A673 (cell line): ENCODE measurements around the gene NAA38.

Experiments used
- CTCF ChIP-seq: fragments of 300-800, 200-600 bp; sonication (generic); conservative IDR thresholded peaks from 2 replicates; pipeline ENCODE4 v1.5.1; 2017; ENCODE audit warnings: low read depth, mild to moderate bottlenecking, antibody characterized with exemption, low read length, moderate library complexity, mixed read lengths
- EZH2 ChIP-seq: fragments of 200-600 bp; sonication (generic); IDR thresholded peaks from 2 replicates; pipeline ENCODE4 v1.6.1; 2017; ENCODE audit warnings: borderline replicate concordance, low read depth, mild to moderate bottlenecking, mixed read lengths, antibody characterized with exemption, low read length; ENCODE audit not compliant: poor library complexity, severe bottlenecking

- TF ChIP-seq EZH2 (no peak), CTCF (no peak)
These were observed 21.4 kb downstream of the NAA38 start for GRCh38 chr17:7835814-7836595.
